Right atrium auricular region (tissue), 2 donors: ENCODE measurements around the gene MARCKSL1. TPM values are rescaled to one million over a fixed set of nuclear protein-coding genes. Genes with fewer than 3 reads are reported as not detected.

ENCODE experiments used
- DNase-seq: peaks from one replicate; pipeline ENCODE4 v3.0.0-alpha.2; 2019; ENCODE audit warnings: low spot score
- H3K27ac ChIP-seq, 2 donors: fragments of 200-600 bp; sonication (generic); 1 replicate in 1 of 2; 2 replicates in 1 of 2; pipeline ENCODE4 v1.5.1; 2016 to 2019
- H3K27me3 ChIP-seq, 2 donors: fragments of 200-600 bp; sonication (generic); one replicate each; pipeline versions ENCODE4 v1.5.1 to v1.6.0; 2017 to 2019
- H3K36me3 ChIP-seq: fragments of 200-600 bp; sonication (generic); one replicate; pipeline ENCODE4 v1.5.1; 2016
- H3K4me1 ChIP-seq, 2 donors: fragments of 200-600 bp; sonication (generic); one replicate each; pipeline versions ENCODE4 v1.5.1 to v1.6.0; 2017 to 2019
- H3K4me3 ChIP-seq, 2 donors: fragments of 200-600 bp; sonication (generic); 1 replicate in 1 of 2; 2 replicates in 1 of 2; pipeline ENCODE4 v1.5.1; 2017 to 2019; ENCODE audit warnings: mild to moderate bottlenecking in 1 of 2, moderate library complexity in 1 of 2
- H3K9me3 ChIP-seq, 2 donors: fragments of 200-600 bp; sonication (generic); one replicate each; pipeline ENCODE4 v1.5.1; 2019
- total RNA-seq, 2 donors: library from RNA; depleted of rRNA; stranded (reverse); fragments of >200 nt; gene quantifications; one replicate each; pipeline ENCODE4 v1.1.0, GENCODE V29; 2016
- TF ChIP-seq, protein P1 (sequence below), 2 donors: fragments of 200-600 bp; sonication (generic); IDR thresholded peaks; one replicate each; pipeline ENCODE4 v1.5.1; 2019; ENCODE audit warnings: antibody characterized with exemption in 2 of 2

MARCKSL1 gene
- total RNA-seq, 2 donors from 2014 or later: 9.5 to 34.5 TPM

- peak; percentile 93 for DNase-seq
- peak overlapping the region; percentile 80 to 82 for H3K4me3 ChIP-seq
- peaks cover 0 to 56% of the 10 kb centered on the region in 2 donors for H3K4me1 ChIP-seq
- no peaks in the 10 kb centered on the region for H3K27me3 ChIP-seq
- H3K36me3 ChIP-seq: no peaks in the 10 kb centered on the region
- TF ChIP-seq, protein P1, sequence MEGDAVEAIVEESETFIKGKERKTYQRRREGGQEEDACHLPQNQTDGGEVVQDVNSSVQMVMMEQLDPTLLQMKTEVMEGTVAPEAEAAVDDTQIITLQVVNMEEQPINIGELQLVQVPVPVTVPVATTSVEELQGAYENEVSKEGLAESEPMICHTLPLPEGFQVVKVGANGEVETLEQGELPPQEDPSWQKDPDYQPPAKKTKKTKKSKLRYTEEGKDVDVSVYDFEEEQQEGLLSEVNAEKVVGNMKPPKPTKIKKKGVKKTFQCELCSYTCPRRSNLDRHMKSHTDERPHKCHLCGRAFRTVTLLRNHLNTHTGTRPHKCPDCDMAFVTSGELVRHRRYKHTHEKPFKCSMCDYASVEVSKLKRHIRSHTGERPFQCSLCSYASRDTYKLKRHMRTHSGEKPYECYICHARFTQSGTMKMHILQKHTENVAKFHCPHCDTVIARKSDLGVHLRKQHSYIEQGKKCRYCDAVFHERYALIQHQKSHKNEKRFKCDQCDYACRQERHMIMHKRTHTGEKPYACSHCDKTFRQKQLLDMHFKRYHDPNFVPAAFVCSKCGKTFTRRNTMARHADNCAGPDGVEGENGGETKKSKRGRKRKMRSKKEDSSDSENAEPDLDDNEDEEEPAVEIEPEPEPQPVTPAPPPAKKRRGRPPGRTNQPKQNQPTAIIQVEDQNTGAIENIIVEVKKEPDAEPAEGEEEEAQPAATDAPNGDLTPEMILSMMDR (IDR thresholded peaks at IDR 0.05): peak in 1 of 2 donors; percentile 41
- peak overlapping the region; percentile 96 to 97 for H3K27ac ChIP-seq
- H3K9me3 ChIP-seq: no peaks in the 10 kb centered on the region
Observed at GRCh38 chr1:32351399-32352238, 15.6 kb upstream of the MARCKSL1 start.

- Histone ChIP-seq H3K27ac (peak overlapping the region; percentile 96 to 97), H3K4me3 (peak overlapping the region; percentile 80 to 82), H3K36me3 (no peaks in the 10 kb centered on the region), H3K27me3 (no peaks in the 10 kb centered on the region), H3K4me1 (peaks cover 0 to 56% of the 10 kb centered on the region in 2 donors), H3K9me3 (no peaks in the 10 kb centered on the region)
- TF ChIP-seq, protein P1 (IDR thresholded peaks at IDR 0.05): peak; percentile 90 to 91
- peak; percentile 74 for DNase-seq
Observed at GRCh38 chr1:32350785-32351398, 14.9 kb upstream of the MARCKSL1 start.

GRCh38 chr1:32349211-32349708 is 13.2 kb upstream of the MARCKSL1 start:
- no peaks in the 10 kb centered on the region for H3K9me3 ChIP-seq
- peaks cover 0 to 53% of the 10 kb centered on the region in 2 donors for H3K4me1 ChIP-seq
- no peak for DNase-seq

DNA sequence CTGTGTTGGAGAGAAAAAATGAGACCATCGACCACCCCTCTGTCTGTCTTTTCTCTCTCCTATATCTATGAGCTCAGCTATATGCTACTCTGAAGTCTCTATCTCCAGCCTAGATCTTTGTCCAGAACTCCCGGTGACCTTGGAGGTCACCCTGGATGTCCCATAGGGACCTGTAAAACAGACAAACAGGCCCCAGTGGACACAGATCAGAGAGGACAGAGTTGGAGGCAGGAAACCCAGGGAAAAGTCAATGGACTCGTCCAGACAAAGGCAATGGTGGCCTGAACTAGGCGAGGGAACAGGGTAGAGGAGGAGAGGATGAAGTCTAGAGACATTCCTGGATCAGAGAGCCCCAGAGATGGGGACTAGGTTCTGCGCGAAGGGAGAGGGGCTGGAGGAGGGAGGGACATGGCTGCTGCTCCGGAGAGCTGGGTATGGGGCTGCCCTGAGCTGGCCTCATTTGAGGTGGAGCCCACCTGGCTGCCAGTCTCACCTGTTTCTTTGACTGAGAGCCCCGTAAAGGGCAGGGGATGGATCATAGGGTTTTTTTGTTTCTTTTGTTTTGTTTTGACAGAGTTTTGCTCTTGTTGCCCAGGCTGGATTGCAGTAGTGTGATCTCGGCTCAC is 10.6 kb upstream of the MARCKSL1 start:
- DNase-seq: no peak
- Histone ChIP-seq H3K27me3 (no peaks in the 10 kb centered on the region), H3K9me3 (no peaks in the 10 kb centered on the region), H3K4me1 (peaks cover 0 to 27% of the 10 kb centered on the region in 2 donors), H3K27ac (no peak overlapping the region), H3K4me3 (no peak overlapping the region), H3K36me3 (no peaks in the 10 kb centered on the region)
- TF ChIP-seq, protein P1 (IDR thresholded peaks at IDR 0.05): no peak

More at GRCh38 chr1:32349211-32349708, 13.2 kb upstream of the MARCKSL1 start:
- Histone ChIP-seq H3K27ac (peak overlapping the region in 1 of 2 donors; percentile 6), H3K4me3 (no peak overlapping the region), H3K27me3 (no peaks in the 10 kb centered on the region), H3K36me3 (no peaks in the 10 kb centered on the region)
- TF ChIP-seq, protein P1 (IDR thresholded peaks at IDR 0.05): no peak

- no peak overlapping the region for H3K27ac ChIP-seq
Observed at GRCh38 chr1:32345289-32345827, 9.3 kb upstream of the MARCKSL1 start.

More at GRCh38 chr1:32345289-32345827, 9.3 kb upstream of the MARCKSL1 start:
- no peaks in the 10 kb centered on the region for H3K9me3 ChIP-seq
- H3K27me3 ChIP-seq: no peaks in the 10 kb centered on the region
- TF ChIP-seq, protein P1 (IDR thresholded peaks at IDR 0.05): no peak
- no peaks in the 10 kb centered on the region for H3K36me3 ChIP-seq
- no peak for DNase-seq
- no peak overlapping the region for H3K4me3 ChIP-seq
- H3K4me1 ChIP-seq: peaks cover 0 to 21% of the 10 kb centered on the region in 2 donors
